GM12872 (cell line): ENCODE results near the gene GPR6.

ENCODE experiments used
- CTCF ChIP-seq: IDR thresholded peaks from 3 replicates; pipeline ENCODE4 v1.5.1; 2011; ENCODE audit warnings: low read depth, mild to moderate bottlenecking, low read length, moderate library complexity; ENCODE audit not compliant: insufficient read depth

GPR6 gene

GRCh38 chr6:109979033-109979921, 1.2 kb downstream of the GPR6 start:
- no peak for TF ChIP-seq CTCF

GRCh38 chr6:109984410-109984809, 6.3 kb downstream of the GPR6 start:
- TF ChIP-seq CTCF = no peak

GRCh38 chr6:109987196-109987595, 9.1 kb downstream of the GPR6 start:
- TF ChIP-seq CTCF = no peak

GRCh38 chr6:109991201-109992101, 13.3 kb downstream of the GPR6 start:
- TF ChIP-seq CTCF = no peak

GRCh38 chr6:109998159-109998785, 20.2 kb downstream of the GPR6 start:
- no peak for TF ChIP-seq CTCF

GRCh38 chr6:109999740-110000139, 21.6 kb downstream of the GPR6 start:
- TF ChIP-seq CTCF = no peak

- no peak for TF ChIP-seq CTCF
Observed at GRCh38 chr6:110002676-110003075, 24.6 kb downstream of the GPR6 start.
